ENCODE measurements around the gene CAPNS1. TPM values are rescaled to one million over a fixed set of nuclear protein-coding genes. Genes with fewer than 3 reads are reported as not detected.
"Not testable (repeated sequence)": the region's sequence is repeated elsewhere in the genome, so short reads cannot be mapped to it uniquely, and the experiment has no call there.

Gene CAPNS1
- total and polyA plus RNA-seq, 2 experiments from 2014 or later = 199 to 320 TPM

- peaks cover 7% of the 10 kb centered on the region for H3K4me1 ChIP-seq (ENCODE audit: insufficient read depth)
- H2AFZ ChIP-seq = no peak overlapping the region
- H4K20me1 ChIP-seq (ENCODE audit: insufficient read depth, poor library complexity, severe bottlenecking) = no peaks in the 10 kb centered on the region
- no peaks in the 10 kb centered on the region for H3K9me3 ChIP-seq (ENCODE audit: low read depth)
- H3K27me3 ChIP-seq = no peaks in the 10 kb centered on the region
- no peak overlapping the region for H3K4me2 ChIP-seq
- 93% methylated on average over 9 of the region's 9 CpGs for WGBS (ENCODE audit: low lambda C conversion rate, missing lambda C conversion rate)
- DNase-seq (ENCODE audit: low spot score) = no peak
- no peaks in the 10 kb centered on the region for H3K79me2 ChIP-seq
- H3K9me2 ChIP-seq (replicated peaks; ENCODE audit: insufficient read depth) = no peaks in the 10 kb centered on the region
- no peak for TF ChIP-seq EZH2 (IDR thresholded peaks at IDR 0.05; ENCODE audit: borderline replicate concordance)
- TF ChIP-seq, protein P1, sequence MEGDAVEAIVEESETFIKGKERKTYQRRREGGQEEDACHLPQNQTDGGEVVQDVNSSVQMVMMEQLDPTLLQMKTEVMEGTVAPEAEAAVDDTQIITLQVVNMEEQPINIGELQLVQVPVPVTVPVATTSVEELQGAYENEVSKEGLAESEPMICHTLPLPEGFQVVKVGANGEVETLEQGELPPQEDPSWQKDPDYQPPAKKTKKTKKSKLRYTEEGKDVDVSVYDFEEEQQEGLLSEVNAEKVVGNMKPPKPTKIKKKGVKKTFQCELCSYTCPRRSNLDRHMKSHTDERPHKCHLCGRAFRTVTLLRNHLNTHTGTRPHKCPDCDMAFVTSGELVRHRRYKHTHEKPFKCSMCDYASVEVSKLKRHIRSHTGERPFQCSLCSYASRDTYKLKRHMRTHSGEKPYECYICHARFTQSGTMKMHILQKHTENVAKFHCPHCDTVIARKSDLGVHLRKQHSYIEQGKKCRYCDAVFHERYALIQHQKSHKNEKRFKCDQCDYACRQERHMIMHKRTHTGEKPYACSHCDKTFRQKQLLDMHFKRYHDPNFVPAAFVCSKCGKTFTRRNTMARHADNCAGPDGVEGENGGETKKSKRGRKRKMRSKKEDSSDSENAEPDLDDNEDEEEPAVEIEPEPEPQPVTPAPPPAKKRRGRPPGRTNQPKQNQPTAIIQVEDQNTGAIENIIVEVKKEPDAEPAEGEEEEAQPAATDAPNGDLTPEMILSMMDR (IDR thresholded peaks at IDR 0.05; ENCODE audit: poor library complexity) = no peak
- TF ChIP-seq EZH2phosphoT487 (IDR thresholded peaks at IDR 0.05; ENCODE audit: low read depth, severe bottlenecking, unreplicated experiment) = no peak
- no peak overlapping the region for H3K27ac ChIP-seq
- H3K4me3 ChIP-seq = no peak overlapping the region
- H3K36me3 ChIP-seq (replicated peaks; ENCODE audit: insufficient read depth, low read depth) = no peaks in the 10 kb centered on the region
Measured at GRCh38 chr19:36125557-36125956, 14.3 kb upstream of the CAPNS1 start.

DNA sequence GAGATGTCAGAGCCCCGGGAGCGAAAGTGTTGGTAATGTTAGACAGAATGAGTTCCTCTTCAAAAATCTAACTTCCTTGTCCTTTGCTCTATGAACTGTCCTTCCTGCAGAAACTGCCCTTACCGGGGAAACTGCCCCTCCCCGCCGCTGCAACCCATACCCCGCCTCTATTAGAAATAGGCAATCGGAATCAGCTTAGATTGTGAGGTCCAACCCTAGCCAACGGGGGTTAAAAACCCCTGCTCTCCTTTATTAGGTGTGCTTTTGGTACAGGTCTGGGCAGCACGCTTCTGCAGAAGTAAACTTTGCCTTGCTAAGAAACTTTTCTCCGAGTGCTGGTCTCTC lies 11.5 kb upstream of the CAPNS1 start:
- H4K20me1 ChIP-seq (ENCODE audit: insufficient read depth, poor library complexity, severe bottlenecking) = no peaks in the 10 kb centered on the region
- no peaks in the 10 kb centered on the region for H3K79me2 ChIP-seq
- H3K9me3 ChIP-seq (ENCODE audit: low read depth) = no peaks in the 10 kb centered on the region
- H3K4me2 ChIP-seq = peak overlapping the region; percentile 93
- WGBS (ENCODE audit: low lambda C conversion rate, missing lambda C conversion rate) = 2% methylated on average over 10 of the region's 10 CpGs
- H3K36me3 ChIP-seq (replicated peaks; ENCODE audit: insufficient read depth, low read depth) = no peaks in the 10 kb centered on the region
- no peaks in the 10 kb centered on the region for H3K27me3 ChIP-seq
- peak overlapping the region; percentile 22 for H3K4me3 ChIP-seq
- DNase-seq (ENCODE audit: low spot score) = peak; percentile 44
- H3K27ac ChIP-seq = peak overlapping the region; percentile 94
- H3K9me2 ChIP-seq (replicated peaks; ENCODE audit: insufficient read depth) = no peaks in the 10 kb centered on the region
- H3K4me1 ChIP-seq (ENCODE audit: insufficient read depth) = peaks cover 7% of the 10 kb centered on the region
- no peak for TF ChIP-seq EZH2phosphoT487 (IDR thresholded peaks at IDR 0.05; ENCODE audit: low read depth, severe bottlenecking, unreplicated experiment)
- no peak for TF ChIP-seq EZH2 (IDR thresholded peaks at IDR 0.05; ENCODE audit: borderline replicate concordance)
- TF ChIP-seq, protein P1 (IDR thresholded peaks at IDR 0.05; ENCODE audit: poor library complexity) = no peak
- peak overlapping the region; percentile 47 for H2AFZ ChIP-seq

GRCh38 chr19:36131221-36131620 lies 8.6 kb upstream of the CAPNS1 start:
- not testable (repeated sequence) for H3K4me3 ChIP-seq; H3K4me2 ChIP-seq; H3K27me3 ChIP-seq; H3K9me2 ChIP-seq (replicated peaks; ENCODE audit: insufficient read depth); DNase-seq (ENCODE audit: low spot score); H3K36me3 ChIP-seq (replicated peaks; ENCODE audit: insufficient read depth, low read depth); H3K27ac ChIP-seq; H4K20me1 ChIP-seq (ENCODE audit: insufficient read depth, poor library complexity, severe bottlenecking); H3K4me1 ChIP-seq (ENCODE audit: insufficient read depth); H2AFZ ChIP-seq; H3K79me2 ChIP-seq; H3K9me3 ChIP-seq (ENCODE audit: low read depth)
- 88% methylated on average over 6 of the region's 6 CpGs for WGBS (ENCODE audit: low lambda C conversion rate, missing lambda C conversion rate)

- not testable (repeated sequence) for H2AFZ ChIP-seq; H3K4me3 ChIP-seq; H3K9me3 ChIP-seq (ENCODE audit: low read depth); H4K20me1 ChIP-seq (ENCODE audit: insufficient read depth, poor library complexity, severe bottlenecking); H3K4me2 ChIP-seq; DNase-seq (ENCODE audit: low spot score); H3K36me3 ChIP-seq (replicated peaks; ENCODE audit: insufficient read depth, low read depth); H3K27me3 ChIP-seq; H3K79me2 ChIP-seq; H3K4me1 ChIP-seq (ENCODE audit: insufficient read depth); H3K9me2 ChIP-seq (replicated peaks; ENCODE audit: insufficient read depth); H3K27ac ChIP-seq
- WGBS (ENCODE audit: low lambda C conversion rate, missing lambda C conversion rate) = 95% methylated on average over 4 of the region's 4 CpGs
Measured at GRCh38 chr19:36134867-36135266, 5.0 kb upstream of the CAPNS1 start.
